ENCODE results near the gene HDGF. TPM values are rescaled to one million over a fixed set of nuclear protein-coding genes. Genes with fewer than 3 reads are reported as not detected.

Gene HDGF
- total RNA-seq, 1 donor from 2014 or later, result 153 TPM

GRCh38 chr1:156781585-156782186 is 30.2 kb upstream of the HDGF start:
- intact Hi-C loops (cut with DNase I), result no loop called here
- DNase-seq (ENCODE audit: low spot score in 2 of 2), result no peak
- H3K4me1 ChIP-seq, result peaks cover 0 to 3% of the 10 kb centered on the region in 2 donors
- peaks cover 37 to 40% of the 10 kb centered on the region in 2 donors for H3K36me3 ChIP-seq
- no peak for TF ChIP-seq CTCF (IDR thresholded peaks at IDR 0.05)
- no peak overlapping the region for H3K27ac ChIP-seq
- H3K27me3 ChIP-seq, result no peaks in the 10 kb centered on the region
- H3K4me3 ChIP-seq, result no peak overlapping the region
- no peaks in the 10 kb centered on the region for H3K9me3 ChIP-seq

DNA sequence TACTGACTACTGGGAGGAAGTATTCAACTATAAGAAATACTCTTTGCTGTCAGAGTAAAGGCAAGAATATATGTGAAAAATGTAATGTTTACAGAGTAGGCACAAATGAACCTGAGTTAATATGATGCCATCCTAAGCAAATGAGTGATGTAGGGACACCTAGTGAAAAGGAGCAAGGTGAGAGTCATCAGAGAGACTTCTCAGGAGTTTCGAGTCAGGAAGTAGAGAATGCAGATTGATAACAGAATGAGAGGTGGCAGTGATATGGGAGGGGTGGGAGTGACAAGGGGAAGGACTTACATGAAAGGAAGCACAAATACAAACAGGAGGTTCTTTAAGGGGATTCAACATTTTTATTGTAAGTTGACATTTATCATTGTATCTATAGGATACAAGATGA is 26.1 kb upstream of the HDGF start:
- no peak for DNase-seq (ENCODE audit: low spot score in 2 of 2)
- Histone ChIP-seq H3K4me3 (no peak overlapping the region), H3K4me1 (peaks cover 0 to 8% of the 10 kb centered on the region in 2 donors), H3K27ac (no peak overlapping the region), H3K9me3 (no peaks in the 10 kb centered on the region), H3K36me3 (peaks cover 4 to 7% of the 10 kb centered on the region in 2 donors), H3K27me3 (no peaks in the 10 kb centered on the region)
- intact Hi-C loops (cut with DNase I), result no loop called here
- no peak for TF ChIP-seq CTCF (IDR thresholded peaks at IDR 0.05)

- Histone ChIP-seq H3K36me3 (peaks cover under 1 to 4% of the 10 kb centered on the region in 2 donors), H3K9me3 (no peaks in the 10 kb centered on the region), H3K4me3 (no peak overlapping the region), H3K27ac (no peak overlapping the region), H3K4me1 (peaks cover 0 to 8% of the 10 kb centered on the region in 2 donors), H3K27me3 (no peaks in the 10 kb centered on the region)
- DNase-seq (ENCODE audit: low spot score in 2 of 2), result no peak
- intact Hi-C loops (cut with DNase I), result no loop called here
- no peak for TF ChIP-seq CTCF (IDR thresholded peaks at IDR 0.05)
Observed at GRCh38 chr1:156776942-156777341, 25.5 kb upstream of the HDGF start.

GRCh38 chr1:156775799-156776198 is 24.3 kb upstream of the HDGF start:
- no peaks in the 10 kb centered on the region for H3K9me3 ChIP-seq
- no peaks in the 10 kb centered on the region for H3K36me3 ChIP-seq
- intact Hi-C loops (cut with DNase I), result no loop called here
- H3K27ac ChIP-seq, result no peak overlapping the region
- no peaks in the 10 kb centered on the region for H3K27me3 ChIP-seq
- H3K4me3 ChIP-seq, result no peak overlapping the region
- H3K4me1 ChIP-seq, result peaks cover 0 to 10% of the 10 kb centered on the region in 2 donors
- no peak for TF ChIP-seq CTCF (IDR thresholded peaks at IDR 0.05)
- no peak for DNase-seq (ENCODE audit: low spot score in 2 of 2)

- no peak for DNase-seq (ENCODE audit: low spot score in 2 of 2)
- Histone ChIP-seq H3K9me3 (no peaks in the 10 kb centered on the region), H3K27me3 (no peaks in the 10 kb centered on the region), H3K27ac (no peak overlapping the region), H3K4me3 (no peak overlapping the region), H3K36me3 (no peaks in the 10 kb centered on the region), H3K4me1 (peaks cover 0 to 29% of the 10 kb centered on the region in 2 donors)
- no peak for TF ChIP-seq CTCF (IDR thresholded peaks at IDR 0.05)
- intact Hi-C loops (cut with DNase I), result no loop called here
Observed at GRCh38 chr1:156773607-156774006, 22.1 kb upstream of the HDGF start.
